Measurements from ENCODE around the gene SLC49A3.
"Not testable (repeated sequence)": the region's sequence is repeated elsewhere in the genome, so short reads cannot be mapped to it uniquely, and the experiment has no call there.

The SLC49A3 gene

GRCh38 chr4:704971-705277 lies 16.0 kb upstream of the SLC49A3 start:
- DNase-seq (ENCODE audit: extremely low spot score, insufficient read length, low read depth) (no peak), FAIRE-seq (no peak)

DNA sequence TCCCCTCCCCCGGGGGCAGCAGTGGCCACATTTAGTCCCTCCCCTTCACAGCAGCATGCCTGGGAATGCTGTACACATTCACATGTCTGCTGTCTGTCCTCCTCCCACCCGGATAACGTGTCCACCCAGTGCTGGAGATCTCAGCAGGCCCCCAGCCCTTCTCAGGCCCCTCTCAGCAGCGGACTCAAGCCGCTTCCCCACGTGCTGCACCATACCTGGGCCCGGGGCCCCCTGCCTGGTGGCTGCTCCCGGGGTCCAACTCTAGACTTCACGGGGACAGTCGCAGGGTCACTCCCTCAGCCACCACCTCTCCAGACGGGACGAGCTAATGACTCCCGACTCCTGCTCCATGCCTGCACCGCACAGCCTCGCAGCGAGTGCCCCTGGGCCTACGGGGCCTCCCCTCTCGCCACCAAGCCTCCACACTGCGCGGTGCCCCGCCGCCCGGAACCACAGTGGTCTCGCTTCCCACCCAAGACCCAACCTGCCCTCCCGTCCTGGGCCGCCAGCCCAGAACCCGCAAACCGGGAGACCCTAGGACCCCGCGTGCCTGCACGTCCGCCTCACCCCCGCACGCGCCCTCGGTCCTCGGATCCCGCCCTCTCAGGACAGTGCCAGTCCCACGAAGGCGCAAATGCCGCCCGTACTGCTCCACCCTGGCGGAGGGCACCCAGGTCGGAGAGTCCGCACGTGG lies 15.4 kb upstream of the SLC49A3 start:
- DNase-seq (ENCODE audit: extremely low spot score, insufficient read length, low read depth): no peak
- FAIRE-seq: no peak

- FAIRE-seq: no peak
Measured at GRCh38 chr4:703336-704197, 14.6 kb upstream of the SLC49A3 start.

GRCh38 chr4:702618-703048 lies 13.7 kb upstream of the SLC49A3 start:
- FAIRE-seq: no peak
- no peak for DNase-seq (ENCODE audit: extremely low spot score, insufficient read length, low read depth)

More at GRCh38 chr4:703336-704197, 14.6 kb upstream of the SLC49A3 start:
- DNase-seq (ENCODE audit: extremely low spot score, insufficient read length, low read depth): no peak

GRCh38 chr4:700587-701264 lies 11.8 kb upstream of the SLC49A3 start:
- no peak for FAIRE-seq
- DNase-seq (ENCODE audit: extremely low spot score, insufficient read length, low read depth): no peak

DNA sequence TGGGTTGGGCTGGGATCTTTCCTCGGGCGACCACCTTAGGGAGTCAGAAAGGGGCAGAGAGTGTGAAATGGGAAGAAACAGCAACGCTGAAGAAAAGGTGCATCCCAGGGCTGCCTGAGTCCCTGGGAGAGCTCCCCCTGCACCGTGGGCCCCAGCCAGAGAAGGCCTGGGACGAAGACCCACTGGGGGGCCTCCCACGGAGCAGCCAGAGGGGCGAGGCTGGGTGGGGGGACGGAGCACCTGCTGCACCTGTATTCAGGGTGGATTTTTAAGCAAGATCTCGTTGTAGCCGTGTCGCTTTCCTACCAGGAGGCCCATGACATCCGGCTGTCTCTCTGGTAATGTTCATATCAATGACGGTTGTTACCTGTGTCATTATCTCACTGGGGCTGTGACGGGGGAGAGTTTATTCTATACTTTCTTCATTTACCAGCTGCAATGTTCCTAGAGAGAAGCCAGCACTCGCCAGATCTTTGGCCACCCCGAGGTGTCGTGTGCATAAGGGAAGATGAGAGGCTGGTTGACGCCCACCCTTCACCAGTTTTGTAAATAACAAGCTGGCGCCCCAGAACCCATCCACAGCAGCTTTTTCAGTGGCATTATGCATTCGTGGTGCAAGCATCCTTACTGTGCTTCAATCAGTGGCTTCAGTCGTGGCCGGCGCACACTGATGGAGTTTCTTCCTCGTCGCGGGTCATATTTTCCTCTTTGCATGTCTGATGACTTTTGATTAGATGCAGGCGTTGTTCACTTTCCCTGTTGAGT lies 11.0 kb upstream of the SLC49A3 start:
- no peak for FAIRE-seq
- DNase-seq (ENCODE audit: extremely low spot score, insufficient read length, low read depth): no peak

DNA sequence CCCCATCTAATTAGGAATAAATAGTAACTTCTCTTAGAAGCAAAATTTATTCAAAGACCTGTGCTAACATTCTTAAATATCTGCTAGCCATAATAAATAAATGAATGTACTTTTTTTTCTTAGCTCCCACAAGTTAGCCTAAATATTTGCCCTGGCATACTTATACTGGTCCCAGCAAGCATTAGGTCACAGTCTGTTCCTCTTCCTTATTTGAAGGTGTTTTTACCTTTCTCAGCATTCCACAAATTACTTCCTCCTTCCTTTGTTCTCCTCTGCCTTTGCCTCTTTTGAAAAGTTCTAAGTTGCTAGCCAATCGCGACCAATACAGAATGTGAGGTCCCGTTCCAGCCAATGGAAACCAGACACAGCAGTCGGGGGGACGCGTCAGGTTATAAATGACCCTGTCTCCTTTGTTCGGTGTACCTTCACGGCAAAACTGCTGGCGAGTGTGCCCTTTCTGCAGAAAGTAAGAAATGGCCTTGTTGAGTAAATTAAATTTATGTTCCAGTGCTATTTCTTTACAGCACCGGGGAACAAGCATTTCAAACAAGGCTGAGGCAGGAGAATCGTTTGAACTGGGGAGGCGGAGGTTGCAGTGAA lies 5.5 kb upstream of the SLC49A3 start:
- not testable (repeated sequence) for DNase-seq (ENCODE audit: extremely low spot score, insufficient read length, low read depth); FAIRE-seq

GRCh38 chr4:692771-693554 lies 4.0 kb upstream of the SLC49A3 start:
- DNase-seq (ENCODE audit: extremely low spot score, insufficient read length, low read depth) (no peak), FAIRE-seq (no peak)

- no peak for FAIRE-seq
- DNase-seq (ENCODE audit: extremely low spot score, insufficient read length, low read depth): no peak
Measured at GRCh38 chr4:689723-690122, 772 bp upstream of the SLC49A3 start.

DNA sequence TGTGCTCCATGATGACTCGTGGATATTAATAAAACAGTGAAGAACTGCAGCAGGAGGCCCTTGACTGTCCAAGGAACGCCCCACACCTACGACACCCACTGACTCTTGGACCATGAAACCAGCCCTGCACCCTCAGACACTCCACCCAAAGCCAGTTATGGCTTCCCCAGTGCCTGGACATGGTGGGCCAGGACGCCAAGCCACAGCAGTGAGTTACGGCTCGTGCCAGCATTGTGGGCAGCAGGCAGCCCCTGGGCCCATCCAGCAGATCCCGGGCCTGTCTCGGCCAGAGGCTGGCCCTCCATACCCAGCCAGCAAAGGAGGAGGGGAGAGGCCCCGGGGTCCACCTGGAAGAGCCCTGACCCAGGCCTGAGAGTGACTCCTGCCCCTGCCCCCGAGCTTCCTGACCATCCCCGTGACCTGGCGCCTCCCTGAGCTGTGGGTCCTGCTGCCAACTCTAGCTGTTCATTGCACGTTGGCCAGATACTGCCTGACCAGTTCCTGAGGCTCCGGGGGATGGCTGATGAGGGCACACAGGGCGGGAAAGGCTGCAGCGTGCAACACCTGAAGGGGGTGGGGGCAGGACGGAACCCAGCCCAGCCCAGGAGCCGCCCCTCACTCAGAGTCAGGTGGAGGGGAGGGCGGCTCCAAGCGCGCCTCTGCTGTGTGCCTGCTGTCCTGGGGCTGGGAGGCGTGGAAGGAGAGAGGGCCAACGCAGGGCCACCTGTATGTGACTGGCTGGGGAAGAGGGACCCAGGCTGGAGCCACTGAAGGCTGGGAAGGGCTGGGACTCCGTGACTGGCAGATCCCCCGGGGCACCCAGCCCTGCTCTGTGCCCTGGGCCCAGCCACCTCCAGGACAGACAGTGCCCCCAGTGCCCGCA lies 739 bp downstream of the SLC49A3 start:
- DNase-seq (ENCODE audit: extremely low spot score, insufficient read length, low read depth): no peak
- no peak for FAIRE-seq

- DNase-seq (ENCODE audit: extremely low spot score, insufficient read length, low read depth) (no peak), FAIRE-seq (no peak)
Measured at GRCh38 chr4:687048-687970, 1.6 kb downstream of the SLC49A3 start.

DNA sequence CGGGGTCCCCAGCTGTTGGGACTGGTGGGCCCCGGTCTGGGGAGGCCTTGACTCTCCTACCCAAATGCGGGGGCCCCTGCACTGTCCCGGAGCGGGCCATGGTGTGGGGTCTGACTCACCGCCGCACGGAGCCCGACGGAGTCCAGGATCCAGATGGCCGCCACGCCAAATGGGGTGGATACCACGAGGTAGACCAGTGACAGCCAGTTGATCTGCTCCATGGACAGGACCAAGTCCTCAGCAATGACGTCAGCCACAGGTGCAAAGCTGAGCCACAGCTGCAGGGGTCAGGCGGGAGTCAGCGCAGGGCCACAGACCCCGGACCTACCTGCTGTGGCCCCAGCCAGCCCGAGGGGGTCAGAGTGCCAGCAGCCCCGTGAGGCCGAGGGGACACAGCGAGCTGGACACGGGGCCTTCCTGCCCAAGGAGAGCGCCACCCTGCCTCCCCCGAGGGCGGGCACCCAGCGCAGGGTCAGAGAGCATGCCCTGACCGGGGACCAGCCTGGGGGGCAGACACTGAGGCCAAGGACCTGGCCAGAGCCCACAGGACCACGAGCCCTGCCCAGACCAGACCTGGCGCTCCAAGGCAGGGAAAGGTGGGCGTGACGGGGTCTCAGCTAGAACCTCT lies 2.4 kb downstream of the SLC49A3 start:
- DNase-seq (ENCODE audit: extremely low spot score, insufficient read length, low read depth) (no peak), FAIRE-seq (no peak)

- no peak for DNase-seq (ENCODE audit: extremely low spot score, insufficient read length, low read depth)
Measured at GRCh38 chr4:685679-686412, 3.1 kb downstream of the SLC49A3 start.

DNA sequence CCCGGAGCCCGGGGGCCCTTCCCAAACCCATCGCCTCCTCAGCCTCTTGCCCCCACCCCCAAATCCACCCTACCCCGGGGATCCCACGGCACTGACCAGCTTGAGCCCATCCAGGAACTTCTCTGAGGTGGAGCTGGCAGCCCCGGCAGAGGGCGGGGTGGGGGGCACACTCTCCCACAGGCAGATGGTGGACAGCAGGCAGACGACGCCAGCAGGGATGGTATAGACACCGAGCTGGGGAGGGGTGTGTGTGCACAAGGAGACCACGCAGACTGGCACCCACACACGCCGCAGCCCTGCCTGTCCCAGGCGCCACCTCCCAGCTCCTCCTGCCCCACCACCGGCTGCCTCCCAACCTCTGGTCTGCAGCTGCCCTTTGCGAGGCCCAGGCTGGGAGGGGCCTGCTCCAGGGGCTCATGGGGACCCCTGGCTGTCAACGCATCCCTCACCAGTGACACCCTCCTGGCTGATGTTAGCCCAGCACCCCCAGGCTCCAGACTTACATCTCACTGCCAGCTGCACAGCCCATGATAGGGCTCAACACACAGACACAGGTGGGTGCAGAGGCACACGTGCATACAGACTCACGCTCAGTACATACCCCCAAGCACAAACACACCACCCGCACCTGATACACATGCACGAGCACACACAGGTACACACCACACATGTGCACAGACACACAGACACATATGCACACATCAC lies 4.2 kb downstream of the SLC49A3 start:
- no peak for FAIRE-seq
- no peak for DNase-seq (ENCODE audit: extremely low spot score, insufficient read length, low read depth)

More at GRCh38 chr4:685679-686412, 3.1 kb downstream of the SLC49A3 start:
- no peak for FAIRE-seq

- no peak for FAIRE-seq
Measured at GRCh38 chr4:683982-684622, 4.8 kb downstream of the SLC49A3 start.

More at GRCh38 chr4:683982-684622, 4.8 kb downstream of the SLC49A3 start:
- no peak for DNase-seq (ENCODE audit: extremely low spot score, insufficient read length, low read depth)
